ENCODE results near the gene ASIC4.

GRCh38 chr2:219542931-219543595, 28.8 kb downstream of the ASIC4 start:
- TF ChIP-seq CTCF (CRISPR knock-in tag; IDR thresholded peaks at IDR 0.05) (no peak), NBN (conservative IDR thresholded peaks at IDR 0.05) (no peak), ZBTB20 (CRISPR knock-in tag; IDR thresholded peaks at IDR 0.05; ENCODE audit: borderline replicate concordance, low read depth) (no peak), TFAP4 (IDR thresholded peaks at IDR 0.05; ENCODE audit: borderline replicate concordance, low read depth) (no peak), IKZF1 (IDR thresholded peaks at IDR 0.05) (no peak), BRCA1 (CRISPR knock-in tag; IDR thresholded peaks at IDR 0.05) (no peak)

All from HepG2 (cell line).